Heart left ventricle (tissue), 13 donors: Measurements from ENCODE around the gene ARHGAP40.

Experiments
- POLR2A ChIP-seq, 2 donors: fragments of 450-650 bp; IDR thresholded peaks; one replicate each; pipeline ENCODE4 v1.6.1; 2017; ENCODE audit warnings: antibody characterized with exemption in 2 of 2, mild to moderate bottlenecking in 2 of 2, moderate library complexity in 2 of 2
- TF ChIP-seq, protein P1 (sequence below), 12 donors: fragments of 200-600 bp; sonication (generic) in 4 of 12; IDR thresholded peaks; one replicate each; pipeline versions ENCODE4 v1.5.0 to v1.8.0; 2018 to 2022; ENCODE audit warnings: antibody characterized with exemption in 12 of 12, mild to moderate bottlenecking in 5 of 12
- donor health status: ischemic (EF 13 %, LVEDD 7.1; RV severe dilation, severe dysfunction).
- donor health status: DM: no; HTN: yes; CAD: no.
- donor health status: DM: no; HTN: no; CAD: no.
- donor health status: ischemic (EF 25% LVEDD 6.9; RV normal size, moderate dysfunction).
- donor health status: ischemic (EF 25% LVEDD 5.7; RV mildly dilated, moderate dysfunction).
- donor health status: ischemic (EF 35%, LVEDD 5.7; RV mildly dilated, moderate dysfunction).
- donor health status: nonischemic (EF 11% LVEDD 7.7; RV severe dilation, severe dysfunction).
- donor health status: DM: yes; HTN: yes; CAD: no.
- donor health status: PGD.
- donor health status: ischemic (EF 29% LVEDD 5.4; RV normal size, mild dysfunction).
- donor health status: nonischemic (EF 23%, LVEDD 6.1; RV moderate dilation, normal function).

DNA sequence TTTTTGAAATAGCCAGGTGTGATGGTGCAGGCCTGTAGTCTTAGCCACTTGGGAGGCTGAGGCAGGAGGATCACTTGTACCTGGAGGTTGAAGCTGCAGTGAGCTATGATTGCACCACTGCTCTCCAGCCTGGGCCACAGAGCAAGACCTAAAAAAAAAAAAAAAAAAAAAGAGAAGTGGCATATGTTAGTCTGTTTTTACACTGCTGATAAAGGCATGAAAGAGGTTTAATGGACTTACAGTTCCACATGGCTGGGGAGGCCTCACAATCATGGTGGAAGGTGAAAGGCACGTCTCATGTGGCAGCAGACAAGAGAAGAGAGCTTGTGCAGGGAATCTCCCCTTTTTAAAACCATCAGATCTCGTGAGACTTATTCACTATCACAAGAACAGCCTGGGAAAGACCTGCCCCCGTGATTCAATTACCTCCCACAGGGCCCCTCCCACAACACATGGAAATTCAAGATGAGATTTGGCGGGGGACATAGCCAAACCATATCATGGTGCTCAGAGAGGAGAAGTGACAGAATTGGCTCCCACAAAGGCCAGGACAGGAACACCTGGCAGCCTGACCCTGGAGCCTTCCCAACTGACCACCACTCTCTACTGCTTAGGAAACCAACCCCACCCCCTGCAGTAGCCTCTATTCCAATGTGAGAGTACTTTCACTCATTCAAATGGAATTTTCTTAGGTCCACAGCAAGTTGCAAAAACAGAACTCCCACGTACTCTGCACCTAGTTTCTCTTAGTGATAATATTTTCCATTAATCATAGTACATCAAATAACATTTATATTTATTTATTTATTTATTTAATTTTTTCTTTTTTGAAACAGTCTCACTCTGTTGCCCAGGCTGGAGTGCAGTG lies 29.8 kb downstream of the ARHGAP40 start:
- TF ChIP-seq, protein P1, sequence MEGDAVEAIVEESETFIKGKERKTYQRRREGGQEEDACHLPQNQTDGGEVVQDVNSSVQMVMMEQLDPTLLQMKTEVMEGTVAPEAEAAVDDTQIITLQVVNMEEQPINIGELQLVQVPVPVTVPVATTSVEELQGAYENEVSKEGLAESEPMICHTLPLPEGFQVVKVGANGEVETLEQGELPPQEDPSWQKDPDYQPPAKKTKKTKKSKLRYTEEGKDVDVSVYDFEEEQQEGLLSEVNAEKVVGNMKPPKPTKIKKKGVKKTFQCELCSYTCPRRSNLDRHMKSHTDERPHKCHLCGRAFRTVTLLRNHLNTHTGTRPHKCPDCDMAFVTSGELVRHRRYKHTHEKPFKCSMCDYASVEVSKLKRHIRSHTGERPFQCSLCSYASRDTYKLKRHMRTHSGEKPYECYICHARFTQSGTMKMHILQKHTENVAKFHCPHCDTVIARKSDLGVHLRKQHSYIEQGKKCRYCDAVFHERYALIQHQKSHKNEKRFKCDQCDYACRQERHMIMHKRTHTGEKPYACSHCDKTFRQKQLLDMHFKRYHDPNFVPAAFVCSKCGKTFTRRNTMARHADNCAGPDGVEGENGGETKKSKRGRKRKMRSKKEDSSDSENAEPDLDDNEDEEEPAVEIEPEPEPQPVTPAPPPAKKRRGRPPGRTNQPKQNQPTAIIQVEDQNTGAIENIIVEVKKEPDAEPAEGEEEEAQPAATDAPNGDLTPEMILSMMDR (IDR thresholded peaks at IDR 0.05) = no peak
- TF ChIP-seq POLR2A (IDR thresholded peaks at IDR 0.05) = no peak
